GM23338 (cell line): ENCODE measurements around the gene RASGRP1.

ENCODE experiments used
- CTCF ChIP-seq, 2 experiments: fragments of 200-600 bp in 1 of 2; sonication (generic) in 1 of 2; conservative IDR thresholded peaks; 2 replicates each; pipeline versions ENCODE4 v1.5.1 to v1.6.1; 2016 to 2017; ENCODE audit warnings: antibody characterized with exemption in 2 of 2, low read depth in 2 of 2, mild to moderate bottlenecking in 2 of 2, moderate library complexity in 1 of 2
- EZH2 ChIP-seq: fragments of 200-600 bp; sonication (generic); IDR thresholded peaks from one replicate; pipeline ENCODE4 v1.8.0; 2017; ENCODE audit warnings: antibody characterized with exemption, mild to moderate bottlenecking, low read depth; ENCODE audit not compliant: unreplicated experiment

GRCh38 chr15:38563723-38564519 lies 693 bp downstream of the RASGRP1 start:
- TF ChIP-seq CTCF (conservative IDR thresholded peaks at IDR 0.05; ENCODE audit: low read depth in 2 of 2) (peak; percentile 73 to 80), EZH2 (no peak)
